GM12872 (cell line): ENCODE measurements around the gene JARID2.

Experiments
- TF ChIP-seq, protein P1 (sequence below): IDR thresholded peaks from 3 replicates; pipeline ENCODE4 v1.5.1; 2011; ENCODE audit warnings: low read depth, mild to moderate bottlenecking, low read length, moderate library complexity; ENCODE audit not compliant: insufficient read depth

Gene JARID2

DNA sequence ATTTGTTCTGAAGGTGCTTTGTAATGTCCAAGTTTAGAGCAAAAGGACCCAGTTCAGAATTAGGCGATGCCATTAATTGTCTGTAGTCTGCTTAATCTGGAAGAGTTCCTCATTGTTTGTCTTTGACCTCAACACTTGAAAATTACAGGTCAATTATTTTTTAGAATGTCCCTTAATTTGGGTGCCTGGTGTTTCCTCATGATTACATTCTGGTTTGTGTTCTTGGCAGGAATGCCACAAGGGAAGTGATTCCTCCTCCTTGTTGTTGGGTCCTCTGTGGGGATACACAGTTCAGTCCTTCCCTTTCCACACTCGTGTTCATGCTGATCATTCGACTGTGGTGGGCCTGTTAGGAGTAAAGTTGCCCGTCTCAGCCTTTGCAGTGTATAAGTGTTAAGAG is 207.3 kb downstream of the JARID2 start:
- TF ChIP-seq, protein P1, sequence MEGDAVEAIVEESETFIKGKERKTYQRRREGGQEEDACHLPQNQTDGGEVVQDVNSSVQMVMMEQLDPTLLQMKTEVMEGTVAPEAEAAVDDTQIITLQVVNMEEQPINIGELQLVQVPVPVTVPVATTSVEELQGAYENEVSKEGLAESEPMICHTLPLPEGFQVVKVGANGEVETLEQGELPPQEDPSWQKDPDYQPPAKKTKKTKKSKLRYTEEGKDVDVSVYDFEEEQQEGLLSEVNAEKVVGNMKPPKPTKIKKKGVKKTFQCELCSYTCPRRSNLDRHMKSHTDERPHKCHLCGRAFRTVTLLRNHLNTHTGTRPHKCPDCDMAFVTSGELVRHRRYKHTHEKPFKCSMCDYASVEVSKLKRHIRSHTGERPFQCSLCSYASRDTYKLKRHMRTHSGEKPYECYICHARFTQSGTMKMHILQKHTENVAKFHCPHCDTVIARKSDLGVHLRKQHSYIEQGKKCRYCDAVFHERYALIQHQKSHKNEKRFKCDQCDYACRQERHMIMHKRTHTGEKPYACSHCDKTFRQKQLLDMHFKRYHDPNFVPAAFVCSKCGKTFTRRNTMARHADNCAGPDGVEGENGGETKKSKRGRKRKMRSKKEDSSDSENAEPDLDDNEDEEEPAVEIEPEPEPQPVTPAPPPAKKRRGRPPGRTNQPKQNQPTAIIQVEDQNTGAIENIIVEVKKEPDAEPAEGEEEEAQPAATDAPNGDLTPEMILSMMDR = no peak

DNA sequence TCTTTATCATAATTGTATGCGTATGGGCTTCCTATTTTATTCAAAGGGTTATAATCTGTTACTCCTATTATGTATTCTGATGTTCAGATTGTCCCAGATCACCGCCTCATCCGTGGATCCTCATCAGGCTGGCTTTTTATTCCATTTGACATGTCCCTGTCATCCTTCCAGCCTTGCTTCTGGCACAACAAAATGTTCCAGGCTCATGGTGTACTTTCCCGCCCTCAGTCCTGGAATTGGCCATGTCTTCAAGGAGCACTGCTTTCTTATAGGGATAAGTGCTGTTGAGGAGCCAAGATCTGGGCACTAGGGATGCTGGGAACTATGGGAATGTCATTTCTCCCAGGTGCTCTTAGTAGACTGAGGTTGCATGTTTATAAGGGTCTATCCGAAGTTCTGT is 207.8 kb downstream of the JARID2 start:
- TF ChIP-seq, protein P1 = no peak

DNA sequence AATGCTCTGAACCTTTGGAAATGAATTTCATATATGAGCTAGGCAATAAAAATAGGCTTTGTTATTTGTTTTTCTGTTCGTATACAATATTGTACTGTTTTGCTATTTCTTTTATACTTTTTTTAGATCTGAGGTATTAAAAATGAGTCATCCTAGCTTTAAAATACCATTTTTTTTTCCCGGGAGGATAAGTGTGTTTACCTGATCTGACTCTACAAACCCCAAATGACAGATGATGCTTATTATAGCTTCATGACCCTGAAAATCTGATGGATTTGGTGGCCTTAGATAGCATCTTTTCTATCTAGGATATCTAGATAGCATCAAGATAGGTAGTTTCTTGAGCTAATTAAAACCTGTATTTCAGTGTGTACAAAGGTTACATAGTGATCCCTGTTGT is 210.6 kb downstream of the JARID2 start:
- TF ChIP-seq, protein P1 = no peak

DNA sequence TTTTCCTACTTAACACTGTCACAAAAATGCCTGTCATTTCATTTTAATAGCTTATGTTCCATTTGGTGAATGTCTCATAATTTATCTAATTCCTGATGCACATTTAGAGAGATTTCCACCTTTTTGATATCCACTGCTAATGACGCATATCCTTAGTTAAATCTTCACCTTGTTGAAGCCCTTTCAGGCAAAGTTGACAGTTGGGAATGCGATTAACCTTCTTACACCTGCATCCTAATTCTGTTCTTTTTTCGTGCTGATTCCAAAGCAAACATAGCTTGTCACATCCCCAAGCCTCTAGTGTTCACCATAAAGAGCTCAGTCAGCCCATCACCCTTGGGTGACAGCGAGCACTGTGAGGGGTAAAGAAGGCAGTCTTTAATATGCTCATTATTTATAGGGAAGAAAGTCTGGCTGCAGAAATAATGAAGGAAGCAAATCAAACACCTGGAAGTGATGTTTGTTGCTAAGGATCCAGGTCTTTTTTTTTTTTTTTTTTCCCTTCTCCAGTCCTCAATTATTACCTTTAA is 211.3 kb downstream of the JARID2 start:
- TF ChIP-seq, protein P1 = no peak

DNA sequence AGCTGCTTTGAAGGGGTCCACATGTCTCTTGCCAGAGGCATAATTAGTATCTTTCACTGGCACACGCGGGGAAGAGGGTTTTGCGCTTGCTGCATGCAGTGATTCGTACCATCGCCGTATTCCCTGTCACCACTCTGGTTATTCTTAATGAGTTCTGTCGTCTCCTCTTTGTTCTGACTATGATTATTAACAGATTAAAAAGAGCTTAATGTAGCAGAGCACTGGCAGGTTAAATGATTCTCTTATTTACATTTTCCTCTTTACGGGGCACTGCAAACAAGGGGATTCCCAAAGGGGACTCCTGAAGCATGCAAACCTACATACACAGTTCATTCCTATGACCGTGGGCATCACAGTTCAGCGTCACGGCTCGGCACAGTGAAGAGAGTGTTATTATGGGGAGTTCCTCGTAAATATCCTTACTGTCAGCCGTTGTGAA is 212.2 kb downstream of the JARID2 start:
- TF ChIP-seq, protein P1 = no peak

DNA sequence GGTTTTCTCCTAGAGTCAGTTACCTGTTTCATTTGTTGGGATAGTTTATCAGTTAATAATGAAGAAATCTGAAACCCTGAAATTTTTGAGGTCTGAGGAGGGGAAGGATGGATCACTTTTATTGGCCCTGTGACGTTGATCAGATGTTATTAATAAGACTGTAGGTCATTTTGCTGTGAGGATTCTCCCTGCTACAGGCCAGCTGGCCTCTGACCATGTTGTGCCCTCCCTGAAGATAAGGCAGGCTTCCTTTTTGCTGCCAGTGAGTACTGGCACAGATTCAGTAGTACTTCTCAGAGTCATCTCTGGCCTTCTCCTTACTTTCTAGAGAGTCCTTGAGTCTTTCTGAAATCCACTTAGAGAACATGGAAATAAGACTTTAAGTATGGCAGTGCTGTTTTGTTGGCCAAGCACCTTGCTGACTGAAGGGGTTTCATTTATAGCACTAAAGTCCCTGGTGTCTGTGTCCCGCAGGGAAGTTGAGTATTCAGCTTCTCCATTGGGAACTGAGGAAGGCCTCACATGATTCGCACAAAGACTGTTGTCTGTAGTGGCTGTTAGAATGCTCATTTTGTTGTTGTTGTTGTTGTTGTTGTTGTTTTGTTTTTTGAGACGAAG is 214.3 kb downstream of the JARID2 start:
- TF ChIP-seq, protein P1 = no peak

DNA sequence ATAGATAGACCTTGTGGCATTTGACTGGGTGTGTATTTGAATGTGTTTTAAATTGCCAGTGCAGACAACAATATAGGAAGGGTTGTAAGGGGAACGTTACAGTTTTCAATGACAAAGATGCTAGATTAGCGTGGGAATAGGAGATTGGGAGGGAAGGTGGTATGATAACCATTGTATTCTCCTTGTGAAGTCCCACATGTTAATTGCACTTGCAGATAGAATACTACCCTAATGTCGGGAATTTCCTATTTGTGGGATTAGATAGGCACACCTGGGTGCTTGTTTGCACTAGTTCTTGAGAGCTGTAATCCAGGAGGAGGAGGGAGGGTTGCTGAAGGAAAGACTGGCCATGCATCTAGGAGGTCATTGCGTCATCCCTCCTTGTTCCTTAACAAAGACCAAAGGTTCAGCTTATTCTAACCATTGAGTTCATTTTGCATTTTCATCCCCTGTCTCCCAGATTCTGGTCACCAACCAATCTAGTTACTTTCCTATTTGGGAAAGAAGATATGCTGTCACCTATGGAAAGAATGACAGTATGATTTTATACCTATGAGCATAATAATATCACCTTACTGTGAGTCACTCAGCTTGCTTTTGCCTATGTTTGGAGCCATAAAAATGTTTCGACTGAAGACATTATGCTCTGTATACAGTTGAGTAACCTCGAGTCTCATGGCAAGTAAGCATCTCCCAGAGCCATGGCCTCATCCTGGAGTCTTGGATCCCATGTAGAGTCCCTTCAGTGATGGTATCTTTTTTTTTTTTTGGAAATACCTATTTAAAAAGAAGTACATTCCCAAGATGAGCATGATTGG is 215.5 kb downstream of the JARID2 start:
- TF ChIP-seq, protein P1 = no peak
